ENCODE measurements around the gene THAP2.

THAP2 gene

DNA sequence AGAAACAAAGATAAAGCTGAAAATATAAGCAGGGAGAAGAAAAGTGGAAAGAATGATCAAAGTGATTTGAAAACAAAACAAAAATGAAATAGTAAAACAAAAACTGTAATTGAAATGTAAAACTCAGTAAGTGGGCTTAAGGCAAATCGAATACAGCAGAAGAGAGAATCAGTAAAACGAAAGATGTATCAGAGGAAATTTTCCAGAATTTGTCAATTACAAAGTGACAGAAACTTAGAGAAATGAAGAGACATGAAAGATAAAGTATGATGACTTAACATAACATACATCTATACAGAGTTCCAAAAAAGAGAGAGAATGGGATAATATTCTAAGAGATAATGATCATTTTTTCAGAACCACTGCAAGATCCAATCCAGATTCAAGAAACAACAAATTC lies 11.0 kb upstream of the THAP2 start:
- ChIA-PET CTCF (interaction anchor here (3.8 kb wide), 1 partner anchor 93 kb away, joined by 16 read pairs; no protein-coding TSS in a partner anchor), POLR2A (no interaction called here)
- TF ChIP-seq, protein P1, sequence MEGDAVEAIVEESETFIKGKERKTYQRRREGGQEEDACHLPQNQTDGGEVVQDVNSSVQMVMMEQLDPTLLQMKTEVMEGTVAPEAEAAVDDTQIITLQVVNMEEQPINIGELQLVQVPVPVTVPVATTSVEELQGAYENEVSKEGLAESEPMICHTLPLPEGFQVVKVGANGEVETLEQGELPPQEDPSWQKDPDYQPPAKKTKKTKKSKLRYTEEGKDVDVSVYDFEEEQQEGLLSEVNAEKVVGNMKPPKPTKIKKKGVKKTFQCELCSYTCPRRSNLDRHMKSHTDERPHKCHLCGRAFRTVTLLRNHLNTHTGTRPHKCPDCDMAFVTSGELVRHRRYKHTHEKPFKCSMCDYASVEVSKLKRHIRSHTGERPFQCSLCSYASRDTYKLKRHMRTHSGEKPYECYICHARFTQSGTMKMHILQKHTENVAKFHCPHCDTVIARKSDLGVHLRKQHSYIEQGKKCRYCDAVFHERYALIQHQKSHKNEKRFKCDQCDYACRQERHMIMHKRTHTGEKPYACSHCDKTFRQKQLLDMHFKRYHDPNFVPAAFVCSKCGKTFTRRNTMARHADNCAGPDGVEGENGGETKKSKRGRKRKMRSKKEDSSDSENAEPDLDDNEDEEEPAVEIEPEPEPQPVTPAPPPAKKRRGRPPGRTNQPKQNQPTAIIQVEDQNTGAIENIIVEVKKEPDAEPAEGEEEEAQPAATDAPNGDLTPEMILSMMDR (IDR thresholded peaks at IDR 0.05; ENCODE audit: insufficient read depth, low read length, missing control alignments): no peak
- no peak overlapping the region for H3K4me3 ChIP-seq (ENCODE audit: low read depth, low read length)
- no peak for DNase-seq (ENCODE audit: low read depth, low spot score)

- TF ChIP-seq, protein P1 (IDR thresholded peaks at IDR 0.05; ENCODE audit: insufficient read depth, low read length, missing control alignments): no peak
- ChIA-PET CTCF (interaction anchor here (1.3 to 3.8 kb wide), 3 partner anchors 9 to 92 kb away, joined by 6 to 16 read pairs (median 7); partner anchors contain the start of gene ZFC3H1), POLR2A (no interaction called here)
These were observed 9.9 kb upstream of the THAP2 start for GRCh38 chr12:71654200-71654599.

DNA sequence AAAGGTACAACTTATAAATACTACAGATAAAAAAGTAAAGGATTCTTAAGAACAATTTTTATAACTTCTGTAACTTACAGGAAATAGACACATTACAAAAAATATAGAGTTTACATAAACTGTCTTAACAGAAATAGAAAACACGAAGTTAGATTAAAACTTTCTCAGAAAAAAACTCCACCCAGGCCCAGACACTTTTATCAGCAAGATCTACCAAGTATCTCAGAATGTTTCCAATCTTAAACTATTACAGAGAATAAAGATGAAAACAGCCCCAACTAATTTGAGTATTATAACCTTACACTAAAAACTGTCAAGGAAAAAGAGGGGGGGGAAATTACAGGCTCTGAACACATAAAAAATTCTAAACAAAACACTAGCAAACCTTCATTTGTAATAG lies 8.6 kb upstream of the THAP2 start:
- no peak overlapping the region for H3K4me3 ChIP-seq (ENCODE audit: low read depth, low read length)
- TF ChIP-seq, protein P1 (IDR thresholded peaks at IDR 0.05; ENCODE audit: insufficient read depth, low read length, missing control alignments): no peak

More at GRCh38 chr12:71654200-71654599, 9.9 kb upstream of the THAP2 start:
- no peak overlapping the region for H3K4me3 ChIP-seq (ENCODE audit: low read depth, low read length)
- no peak for DNase-seq (ENCODE audit: low read depth, low spot score)

GRCh38 chr12:71655907-71656306 lies 8.2 kb upstream of the THAP2 start:
- no peak for DNase-seq (ENCODE audit: low read depth, low spot score)
- TF ChIP-seq, protein P1 (IDR thresholded peaks at IDR 0.05; ENCODE audit: insufficient read depth, low read length, missing control alignments): no peak
- ChIA-PET CTCF (interaction anchor here (3.8 kb wide), 1 partner anchor 91 kb away, joined by 16 read pairs; no protein-coding TSS in a partner anchor), POLR2A (interaction anchor here (0.5 to 0.6 kb wide), 2 partner anchors 27 to 36 kb away, joined by 3 read pairs; no protein-coding TSS in a partner anchor)
- no peak overlapping the region for H3K4me3 ChIP-seq (ENCODE audit: low read depth, low read length)

More for the DNA sequence above, 8.6 kb upstream of the THAP2 start:
- ChIA-PET POLR2A (interaction anchor here (0.5 kb wide), 1 partner anchor 27 kb away, joined by 3 read pairs; no protein-coding TSS in a partner anchor), CTCF (interaction anchor here (1.3 to 3.8 kb wide), 3 partner anchors 8 to 91 kb away, joined by 6 to 16 read pairs (median 7); partner anchors contain the start of gene ZFC3H1)
- no peak for DNase-seq (ENCODE audit: low read depth, low spot score)

DNA sequence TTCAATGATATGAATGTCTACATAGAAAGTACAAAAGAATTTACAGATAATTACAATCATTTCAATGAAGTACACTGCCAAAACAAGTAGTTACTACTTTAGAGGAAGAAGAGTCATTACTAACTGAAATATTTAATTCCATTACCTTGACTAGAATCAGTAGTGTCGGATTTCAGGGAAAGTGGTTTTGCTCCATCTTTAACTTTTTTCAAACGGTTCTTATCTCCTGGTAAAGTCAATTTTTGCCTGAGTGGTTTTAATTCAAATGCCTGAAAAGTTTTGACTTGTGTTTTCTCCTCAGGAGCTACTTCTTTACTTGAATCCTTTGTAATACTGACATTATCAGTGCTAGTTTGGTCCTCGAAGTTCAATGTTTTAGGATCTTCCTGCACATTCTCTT lies 7.4 kb upstream of the THAP2 start:
- TF ChIP-seq, protein P1 (IDR thresholded peaks at IDR 0.05; ENCODE audit: insufficient read depth, low read length, missing control alignments): no peak
- no peak for DNase-seq (ENCODE audit: low read depth, low spot score)
- ChIA-PET CTCF (interaction anchor here (0.6 to 0.9 kb wide), 2 partner anchors 9 to 91 kb away, joined by 3 read pairs; no protein-coding TSS in a partner anchor), POLR2A (no interaction called here)
- no peak overlapping the region for H3K4me3 ChIP-seq (ENCODE audit: low read depth, low read length)

DNA sequence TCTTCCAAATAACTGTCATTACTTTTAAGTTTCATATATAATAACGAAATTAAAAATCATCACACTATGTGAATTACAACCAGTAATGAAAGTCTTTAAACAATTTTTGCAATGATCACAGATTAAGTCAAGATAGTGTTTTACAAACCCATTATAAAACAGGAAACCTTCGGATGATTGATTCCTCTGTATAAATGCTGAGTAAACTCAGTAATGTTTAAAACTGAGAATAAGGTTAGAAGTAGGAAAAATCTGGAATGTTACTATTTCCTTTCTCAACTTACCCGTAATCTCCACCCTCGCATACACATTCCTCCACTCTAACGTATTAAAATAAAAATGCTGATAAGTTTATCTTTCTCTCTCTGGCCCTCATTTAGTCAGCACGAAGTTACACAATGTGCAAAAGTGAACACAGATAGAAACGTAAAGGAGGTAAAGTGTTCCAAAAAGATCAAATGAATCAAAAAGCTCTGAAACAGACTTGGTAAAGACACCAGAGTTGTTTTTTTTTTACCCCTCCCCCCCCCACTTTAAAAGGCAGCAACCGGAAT lies 2.0 kb upstream of the THAP2 start:
- DNase-seq (ENCODE audit: low read depth, low spot score): no peak

More for the DNA sequence above, 2.0 kb upstream of the THAP2 start:
- POLR2A ChIA-PET: interaction anchor here (0.7 to 2.7 kb wide), 2 partner anchors 19 to 23 kb away, joined by 6 to 33 read pairs; partner anchors contain the start of gene TMEM19
- CTCF ChIA-PET: interaction anchor here (0.7 to 2.9 kb wide), 7 partner anchors 10 to 89 kb away, joined by 3 to 33 read pairs (median 4); partner anchors contain the start of gene TMEM19
- peak overlapping the region; percentile 88 for H3K4me3 ChIP-seq (ENCODE audit: low read depth, low read length)
- TF ChIP-seq, protein P1 (IDR thresholded peaks at IDR 0.05; ENCODE audit: insufficient read depth, low read length, missing control alignments): no peak
